Liver (tissue), 9 donors: ENCODE data around the gene NUDT12. TPM values are rescaled to one million over a fixed set of nuclear protein-coding genes. Genes with fewer than 3 reads are reported as not detected.

Experiments
- DNase-seq: peaks from one replicate; pipeline ENCODE4 v3.0.0-alpha.2; 2017; ENCODE audit warnings: low spot score
- H3K27ac ChIP-seq, 2 donors: one replicate each; pipeline ENCODE4 v1.7.0; 2013; ENCODE audit warnings: inconsistent platforms in 2 of 2, low read length in 2 of 2, control low read depth in 1 of 2, low read depth in 1 of 2, mild to moderate bottlenecking in 1 of 2
- H3K27me3 ChIP-seq, 4 donors: one replicate each; pipeline versions ENCODE4 v1.6.1 to v1.7.0; 2013; ENCODE audit warnings: low read length in 3 of 4, inconsistent platforms in 1 of 4, mild to moderate bottlenecking in 1 of 4, moderate library complexity in 1 of 4; ENCODE audit not compliant: control insufficient read depth in 4 of 4, insufficient read depth in 4 of 4
- H3K36me3 ChIP-seq, 4 donors: one replicate each; pipeline versions ENCODE4 v1.6.1 to v1.7.0; 2013; ENCODE audit warnings: low read length in 3 of 4, mild to moderate bottlenecking in 3 of 4, low read depth in 1 of 4, moderate library complexity in 1 of 4; ENCODE audit not compliant: control insufficient read depth in 4 of 4, insufficient read depth in 3 of 4
- H3K4me1 ChIP-seq, 4 donors: one replicate each; pipeline versions ENCODE4 v1.6.1 to v1.7.0; 2013; ENCODE audit warnings: low read length in 3 of 4, mild to moderate bottlenecking in 3 of 4, moderate library complexity in 1 of 4; ENCODE audit not compliant: control insufficient read depth in 4 of 4, insufficient read depth in 4 of 4
- H3K4me3 ChIP-seq, 3 donors: one replicate each; pipeline versions ENCODE4 v1.6.1 to v1.7.0; 2013; ENCODE audit warnings: low read length in 3 of 3, control low read depth in 1 of 3, low read depth in 1 of 3, mild to moderate bottlenecking in 1 of 3
- H3K9ac ChIP-seq, 2 donors: one replicate each; pipeline ENCODE4 v1.7.0; 2013; ENCODE audit warnings: low read length in 2 of 2, mild to moderate bottlenecking in 2 of 2, moderate library complexity in 2 of 2, control low read depth in 1 of 2, low read depth in 1 of 2
- H3K9me3 ChIP-seq, 4 donors: one replicate each; pipeline versions ENCODE4 v1.6.1 to v1.7.0; 2013; ENCODE audit warnings: low read length in 3 of 4; ENCODE audit not compliant: control insufficient read depth in 4 of 4
- ATF3 ChIP-seq: IDR thresholded peaks from 2 replicates; pipeline ENCODE4 v1.6.1; 2016; ENCODE audit warnings: antibody characterized with exemption
- CTCF ChIP-seq: fragments of 150-350 bp; IDR thresholded peaks from 2 replicates; pipeline ENCODE4 v1.5.1; 2017; ENCODE audit warnings: improper control_type of control experiment, low read depth, low read length; ENCODE audit not compliant: missing input control
- EGR1 ChIP-seq, 2 donors: IDR thresholded peaks; 2 replicates each; pipeline ENCODE4 v1.6.1; 2016 to 2018; ENCODE audit warnings: antibody characterized with exemption in 2 of 2, low read depth in 2 of 2
- FOXA2 ChIP-seq: IDR thresholded peaks from 2 replicates; pipeline ENCODE4 v1.6.1; 2016; ENCODE audit warnings: antibody characterized with exemption
- GABPA ChIP-seq, 2 donors: IDR thresholded peaks in 1 of 2; conservative IDR thresholded peaks in 1 of 2; 2 replicates each; pipeline ENCODE4 v1.6.1; 2016; ENCODE audit warnings: antibody characterized with exemption in 2 of 2, mild to moderate bottlenecking in 1 of 2, moderate library complexity in 1 of 2
- HNF4G ChIP-seq: IDR thresholded peaks from 2 replicates; pipeline ENCODE4 v1.6.1; 2016; ENCODE audit warnings: antibody characterized with exemption
- JUND ChIP-seq, 2 donors: IDR thresholded peaks; 2 replicates each; pipeline ENCODE4 v1.6.1; 2016; ENCODE audit warnings: antibody characterized with exemption in 2 of 2
- RAD21 ChIP-seq, 2 donors: IDR thresholded peaks; 2 replicates each; pipeline ENCODE4 v1.6.1; 2016; ENCODE audit warnings: antibody characterized with exemption in 2 of 2, mild to moderate bottlenecking in 2 of 2
- REST ChIP-seq: IDR thresholded peaks from 2 replicates; pipeline ENCODE4 v1.6.1; 2016; ENCODE audit warnings: antibody characterized with exemption, mild to moderate bottlenecking
- RXRA ChIP-seq, 2 donors: IDR thresholded peaks; 2 replicates each; pipeline ENCODE4 v1.6.1; 2017 to 2018; ENCODE audit warnings: antibody characterized with exemption in 2 of 2, mild to moderate bottlenecking in 1 of 2
- SP1 ChIP-seq: IDR thresholded peaks from 2 replicates; pipeline ENCODE4 v1.6.1; 2018; ENCODE audit warnings: antibody characterized with exemption, mild to moderate bottlenecking
- TAF1 ChIP-seq: conservative IDR thresholded peaks from 2 replicates; pipeline ENCODE4 v1.6.1; 2016; ENCODE audit warnings: antibody characterized with exemption, mild to moderate bottlenecking
- YY1 ChIP-seq: IDR thresholded peaks from 2 replicates; pipeline ENCODE4 v1.6.1; 2016; ENCODE audit warnings: antibody characterized with exemption, mild to moderate bottlenecking
- ZBTB33 ChIP-seq: IDR thresholded peaks from 2 replicates; pipeline ENCODE4 v1.6.1; 2016; ENCODE audit warnings: antibody characterized with exemption
- WGBS: extraction: QIAGEN DNeasy Blood & Tissue Kit; methylation state at CpG from one replicate; pipeline ENCODE4 v1.1.7; 2013; 5-methylcytosine and 5-hydroxymethylcytosine counted together
- polyA plus RNA-seq, 2 donors: library from polyadenylated mRNA; stranded (reverse) in 1 of 2; unstranded in 1 of 2; fragments of 200-250 nt in 1 of 2; fragments of >200 nt in 1 of 2; fragmentation: Nextera tagmentation in 1 of 2; extraction: Ambion mirVana in 1 of 2; gene quantifications; one replicate each; pipeline versions ENCODE4 v1.2.1 to v1.2.3, GENCODE V29; 2013 to 2015
- total RNA-seq, 2 donors: library from RNA; depleted of rRNA; stranded (reverse); fragments of >200 nt; gene quantifications; one replicate each; pipeline ENCODE4 v1.2.3, GENCODE V29; 2014
- donor health status: healthy.
- donor health status: healthy.
- donor health status: healthy.
- donor health status: healthy.
- donor health status: healthy.

Gene NUDT12
- total and polyA plus RNA-seq, 4 donors = 8.6 to 19.0 (median 13.3) TPM

- Histone ChIP-seq H3K36me3 (no peaks in the 10 kb centered on the region), H3K9me3 (peaks cover 0 to 8% (median 1%) of the 10 kb centered on the region in 4 donors), H3K27ac (no peak overlapping the region), H3K27me3 (peaks cover 0 to 3% (median 0%) of the 10 kb centered on the region in 4 donors), H3K9ac (no peak overlapping the region), H3K4me1 (no peaks in the 10 kb centered on the region), H3K4me3 (no peak overlapping the region)
- DNase-seq = no peak
- 78% methylated on average over 3 of the region's 3 CpGs for WGBS
- TF ChIP-seq GABPA (IDR thresholded peaks at IDR 0.05 in 1 of 2, conservative IDR thresholded peaks at IDR 0.05 in 1 of 2) (no peak), ZBTB33 (no peak), FOXA2 (no peak), ATF3 (no peak), YY1 (no peak), TAF1 (no peak), HNF4G (no peak), EGR1 (IDR thresholded peaks at IDR 0.05; ENCODE audit: low read depth in 2 of 2) (no peak), RXRA (IDR thresholded peaks at IDR 0.05) (no peak), JUND (IDR thresholded peaks at IDR 0.05) (no peak)
These were observed 56.8 kb downstream of the NUDT12 start for GRCh38 chr5:103505581-103506305.

- no peak overlapping the region for H3K27ac ChIP-seq
- peaks cover 0 to 3% (median 0%) of the 10 kb centered on the region in 4 donors for H3K27me3 ChIP-seq
- DNase-seq = no peak
- TF ChIP-seq GABPA (IDR thresholded peaks at IDR 0.05 in 1 of 2, conservative IDR thresholded peaks at IDR 0.05 in 1 of 2) (no peak), TAF1 (no peak), ZBTB33 (no peak), SP1 (no peak), RXRA (IDR thresholded peaks at IDR 0.05) (no peak), HNF4G (no peak), RAD21 (IDR thresholded peaks at IDR 0.05) (no peak), EGR1 (IDR thresholded peaks at IDR 0.05; ENCODE audit: low read depth in 2 of 2) (no peak), YY1 (no peak), CTCF (no peak), REST (no peak)
- no peak overlapping the region for H3K9ac ChIP-seq
- H3K36me3 ChIP-seq = no peaks in the 10 kb centered on the region
- peaks cover 0 to 8% (median 1%) of the 10 kb centered on the region in 4 donors for H3K9me3 ChIP-seq
- no peaks in the 10 kb centered on the region for H3K4me1 ChIP-seq
- H3K4me3 ChIP-seq = no peak overlapping the region
These were observed 59.5 kb downstream of the NUDT12 start for GRCh38 chr5:103503066-103503465.
